SH-SY5Y (cell line): ENCODE measurements around the gene PRKCSH.

Experiments
- GATA2 ChIP-seq: IDR thresholded peaks from 2 replicates; pipeline ENCODE4 v1.6.1; 2011; ENCODE audit warnings: mild to moderate bottlenecking, low read depth, low read length
- GATA3 ChIP-seq: IDR thresholded peaks from 2 replicates; pipeline ENCODE4 v1.6.1; 2011; ENCODE audit warnings: low read depth, mild to moderate bottlenecking, low read length, moderate library complexity

DNA sequence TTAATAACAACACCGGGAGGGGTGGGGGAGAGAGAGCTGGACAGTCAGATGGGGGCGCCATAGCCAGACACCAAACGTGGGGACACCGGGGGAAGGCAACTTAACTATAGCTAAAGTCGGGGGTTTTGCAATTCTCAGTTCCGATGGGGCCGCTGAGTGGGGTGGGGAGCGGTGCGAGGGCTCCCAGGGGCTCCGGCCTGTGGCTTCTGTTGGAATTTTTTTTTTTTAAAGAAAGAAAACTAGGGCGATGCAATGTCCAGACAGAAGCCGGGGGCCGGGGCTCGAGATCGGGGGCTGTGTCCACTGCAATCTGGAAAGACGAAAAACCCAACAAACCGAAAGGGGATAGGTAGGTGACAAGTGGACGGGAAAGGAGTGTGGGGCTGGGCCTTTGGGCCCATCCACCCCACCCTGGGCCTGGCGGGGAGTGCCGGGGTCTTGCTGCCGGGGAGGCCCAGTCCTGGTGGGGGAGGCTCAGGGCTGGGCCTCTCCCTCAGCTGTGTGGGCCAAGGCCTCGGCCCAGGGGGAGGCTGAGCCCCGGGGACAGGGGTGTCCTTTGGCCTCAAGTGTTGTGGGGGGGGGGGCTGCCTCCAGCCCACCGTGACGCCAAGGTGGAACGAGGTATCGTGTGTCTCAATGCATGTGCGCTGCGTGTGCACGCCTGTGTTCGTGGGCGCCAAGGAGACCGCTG is 17.3 kb downstream of the PRKCSH start:
- TF ChIP-seq GATA2 (no peak), GATA3 (no peak)
